Right kidney (tissue), 1 donor: Measurements from ENCODE around the gene NUCKS1.

ENCODE experiments used
- DNase-seq: peaks from one replicate; pipeline ENCODE4 v3.0.0-alpha.2; 2016

Gene NUCKS1

DNA sequence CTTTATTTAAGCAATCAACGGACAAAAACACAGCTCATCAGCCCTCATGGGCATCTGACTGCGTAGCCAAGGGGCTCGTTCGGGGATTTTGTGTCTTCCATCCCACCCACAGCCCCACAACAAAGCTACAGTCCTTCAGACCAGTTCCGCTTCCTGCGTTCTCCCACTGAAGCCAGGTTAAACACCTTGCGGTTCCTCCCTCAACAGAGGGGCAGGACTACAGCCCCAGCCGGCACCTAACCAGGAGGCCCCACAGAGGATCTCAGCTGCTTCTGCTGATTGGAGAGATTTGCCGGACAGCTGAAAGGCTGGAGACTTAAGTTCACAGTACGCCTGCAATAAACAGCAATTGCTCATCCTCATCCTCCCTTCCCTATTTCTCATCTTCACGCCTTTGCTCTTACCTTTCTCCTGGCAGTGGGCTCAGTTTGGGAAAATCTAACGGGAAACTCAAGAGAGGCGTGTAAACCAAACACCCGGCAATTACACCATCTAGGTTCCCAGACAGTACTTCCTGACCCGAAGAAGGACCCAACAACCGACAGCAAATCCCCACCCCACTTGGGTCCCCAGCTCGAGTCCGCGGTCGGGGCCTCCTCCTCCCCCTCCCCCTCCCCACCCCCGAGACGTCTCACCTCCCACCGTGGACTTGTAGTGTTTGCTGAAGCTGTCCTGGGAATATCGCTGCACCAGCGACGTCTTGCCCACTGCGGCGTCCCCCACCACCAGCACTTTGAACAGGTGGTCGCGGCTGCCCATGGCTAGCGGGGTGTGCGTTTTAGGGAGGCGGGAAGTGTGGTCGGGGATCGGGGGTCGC, 24.4 kb upstream of the NUCKS1 start:
- peak; percentile 33 for DNase-seq

DNA sequence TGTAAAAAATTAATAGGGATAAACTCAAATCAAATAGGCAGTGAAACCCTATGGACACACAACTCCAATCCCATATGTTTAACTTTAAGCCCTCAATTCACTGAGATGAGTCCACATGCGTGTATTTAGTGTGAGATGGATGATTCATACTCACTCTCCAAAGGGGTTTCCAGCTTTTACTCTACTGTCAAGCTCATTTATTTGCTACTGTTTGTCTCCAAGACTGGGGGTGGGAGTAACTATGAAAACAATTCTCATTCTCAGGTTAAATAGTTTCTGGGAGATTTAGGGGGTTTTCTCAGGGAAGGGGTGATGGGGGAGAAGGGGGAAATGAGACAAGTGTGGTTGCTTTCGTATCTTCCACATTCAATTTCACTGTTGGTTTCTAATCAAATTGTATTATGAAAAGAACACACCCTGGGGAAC, 22.6 kb upstream of the NUCKS1 start:
- DNase-seq, result no peak

DNA sequence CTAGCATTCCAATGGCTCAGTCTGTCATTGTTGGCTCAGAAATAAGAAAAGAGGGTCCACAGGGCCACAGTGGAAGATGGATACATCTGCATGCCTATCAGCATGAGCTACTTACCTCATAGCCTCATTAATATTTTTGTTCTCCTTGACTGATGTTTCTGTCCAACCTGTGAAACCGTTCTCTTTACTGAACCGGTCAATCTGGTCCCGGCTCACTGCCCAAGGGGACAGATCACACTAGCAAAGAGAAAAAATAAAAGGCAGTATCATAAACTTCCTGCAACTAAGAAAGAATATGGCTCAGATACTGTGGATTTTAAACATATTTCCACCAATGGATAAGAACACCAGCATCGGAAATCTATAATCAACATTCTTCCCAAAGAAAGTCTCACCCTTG, 20.6 kb upstream of the NUCKS1 start:
- DNase-seq, result no peak

DNA sequence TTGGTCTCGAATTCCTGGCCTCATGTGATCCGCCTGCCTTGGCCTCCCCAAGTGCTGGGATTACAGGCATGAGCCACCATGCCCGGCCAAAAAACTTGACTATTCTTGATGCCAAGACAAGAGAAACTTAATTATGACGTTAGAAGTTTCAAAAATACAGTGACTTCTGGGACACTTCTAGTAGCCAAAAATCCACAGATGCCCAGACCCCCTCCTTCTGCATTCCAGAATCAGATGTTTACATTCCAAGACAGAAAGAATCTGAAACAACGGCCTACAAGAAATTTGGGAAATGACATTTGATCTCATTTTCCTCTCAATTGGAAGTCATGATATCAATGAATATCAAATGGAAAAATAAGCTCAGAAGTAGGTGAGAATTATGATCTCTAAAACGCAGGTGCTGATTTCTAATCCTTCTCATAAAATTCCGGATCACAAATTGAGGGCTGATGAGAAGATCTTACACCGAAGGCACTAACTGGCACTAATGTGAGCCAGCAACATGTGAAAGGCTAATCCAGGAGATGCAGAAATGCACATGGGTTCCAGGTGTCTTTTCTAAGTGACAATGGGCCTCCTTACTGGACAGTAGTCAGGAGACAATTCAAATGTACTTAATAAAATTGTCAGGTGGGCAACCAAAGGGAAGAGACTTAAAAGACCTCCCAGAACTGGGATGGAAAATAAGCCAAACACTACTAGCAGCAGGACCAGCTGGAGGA, 19.8 kb upstream of the NUCKS1 start:
- no peak for DNase-seq

DNA sequence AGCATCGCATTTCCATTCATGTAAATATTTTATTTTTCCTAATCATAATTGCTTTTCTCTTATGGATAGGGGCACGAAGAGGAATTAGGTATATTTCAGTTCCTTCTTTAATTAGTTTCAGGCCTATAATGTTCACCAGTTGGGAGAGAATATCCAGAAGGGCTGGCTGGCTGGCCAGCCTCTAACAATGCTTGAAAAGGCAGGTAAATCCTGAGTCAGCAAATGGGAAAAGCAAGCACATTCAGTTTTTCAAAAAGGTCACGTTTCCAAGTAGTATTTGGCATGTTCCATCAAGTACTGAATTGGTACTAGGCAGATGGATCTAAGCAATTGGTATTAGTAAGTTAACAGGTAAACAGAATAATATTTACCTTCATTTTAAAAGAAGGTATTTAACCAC, 17.3 kb upstream of the NUCKS1 start:
- DNase-seq, result no peak

DNA sequence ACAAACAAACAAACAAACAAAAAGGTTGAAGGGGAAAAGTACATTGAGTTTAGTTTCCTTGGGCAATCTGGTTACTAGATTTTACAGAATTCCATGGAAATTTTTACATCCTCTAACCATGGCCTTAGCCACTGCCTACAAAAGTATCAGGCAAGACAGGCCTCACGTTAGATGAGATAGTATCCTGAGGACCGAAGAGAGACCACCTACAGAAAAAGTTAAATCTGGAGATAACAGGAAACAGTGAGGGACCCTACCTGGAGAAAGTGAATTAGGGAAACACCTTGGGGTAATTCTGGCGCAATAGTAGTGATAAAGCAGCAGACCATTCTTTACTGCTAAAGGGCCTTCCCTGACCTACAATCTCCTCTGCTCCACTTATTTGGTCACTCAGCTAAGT, 16.6 kb upstream of the NUCKS1 start:
- no peak for DNase-seq

DNA sequence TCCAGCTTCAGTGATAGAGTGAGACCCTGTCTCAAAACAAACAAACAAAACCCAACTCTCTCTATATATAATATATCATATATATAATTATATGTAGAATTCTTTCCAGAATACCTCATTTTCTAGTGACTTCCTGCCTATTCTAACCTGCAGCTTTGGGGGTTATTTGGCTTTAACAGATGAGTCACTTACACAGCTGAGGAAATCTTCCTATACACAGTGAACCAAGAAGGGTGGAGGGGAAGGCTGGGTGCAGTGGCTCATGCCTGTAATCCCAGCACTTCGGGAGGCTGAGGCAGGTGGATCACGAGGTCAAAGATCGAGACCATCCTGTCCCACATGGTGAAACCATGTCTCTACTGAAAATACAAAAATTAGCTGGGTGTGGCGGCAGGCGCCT, 16.1 kb upstream of the NUCKS1 start:
- DNase-seq, result no peak

DNA sequence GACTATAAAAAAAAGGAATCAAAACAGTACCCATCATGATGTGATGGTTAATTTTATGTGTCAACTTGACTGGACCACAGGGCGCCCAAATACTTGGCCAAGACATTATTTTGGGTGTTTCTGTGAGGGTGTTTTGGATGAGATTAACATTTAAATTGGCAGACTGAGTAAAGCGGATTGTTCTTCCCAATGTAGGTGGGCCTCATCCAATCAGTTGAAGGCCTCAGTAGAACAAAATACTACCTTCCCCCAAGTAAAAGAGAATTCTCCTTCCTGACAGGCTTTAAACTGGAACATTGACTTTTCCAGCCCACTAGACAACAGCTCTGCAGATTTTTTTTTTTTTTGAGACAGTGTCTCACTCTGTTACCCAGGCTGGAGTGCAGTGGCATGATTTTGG, 14.6 kb upstream of the NUCKS1 start:
- DNase-seq, result no peak

DNA sequence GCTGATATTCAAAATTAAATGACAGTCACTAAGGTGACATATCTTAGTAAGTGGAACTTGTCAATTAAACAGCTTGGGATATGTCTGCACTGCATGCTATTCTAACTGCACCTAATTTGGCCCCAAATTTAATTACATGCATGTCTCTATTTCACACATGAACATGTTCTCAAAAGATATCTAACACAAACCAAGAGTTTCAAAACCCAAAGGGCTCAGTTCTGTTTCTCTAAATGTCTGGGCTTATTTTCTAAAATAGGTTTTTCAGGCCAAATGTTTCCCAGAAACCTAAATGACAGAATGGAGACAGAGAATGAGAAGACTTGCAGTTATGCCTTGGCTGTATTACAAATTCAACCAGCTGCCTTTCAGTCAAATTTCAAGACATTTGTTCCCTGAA, 14.0 kb upstream of the NUCKS1 start:
- DNase-seq, result no peak

DNA sequence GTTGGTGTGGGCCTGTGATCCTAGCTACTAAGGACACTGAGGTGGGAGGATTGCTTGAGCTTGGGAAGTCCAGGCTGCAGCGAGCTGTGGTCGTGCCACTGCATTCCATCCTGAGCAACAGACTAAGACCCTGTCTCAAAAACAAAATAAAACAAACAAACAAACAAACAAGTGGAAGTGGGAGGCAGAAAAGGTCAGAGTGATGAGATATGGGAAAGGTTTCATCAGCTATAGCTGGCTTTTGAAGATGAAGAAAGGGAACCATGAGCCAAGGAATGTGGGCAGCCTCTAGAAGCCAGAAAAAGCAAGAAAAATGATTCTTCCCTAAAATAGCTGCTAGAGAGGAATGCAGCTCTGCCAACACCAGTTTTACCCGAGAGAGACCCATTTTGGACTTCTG, 10.6 kb upstream of the NUCKS1 start:
- no peak for DNase-seq

DNA sequence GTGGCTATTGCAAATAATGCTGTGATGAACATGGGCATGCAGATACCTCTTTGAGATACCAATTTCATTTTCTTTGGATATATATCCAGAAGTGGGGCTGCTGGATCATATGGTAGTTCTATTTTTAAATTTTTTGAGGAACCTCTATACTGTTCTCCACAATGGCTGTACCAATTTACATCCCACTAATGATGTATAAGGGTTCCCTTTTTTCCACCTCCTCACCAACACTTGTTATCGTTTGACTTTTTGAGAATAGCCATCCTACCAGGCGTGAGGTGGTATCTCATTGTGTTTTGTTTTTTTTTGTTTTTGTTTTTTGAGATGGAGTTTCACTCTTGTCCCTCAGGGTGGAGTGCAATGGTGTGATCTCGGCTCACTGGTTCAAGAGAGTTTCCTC, 6.6 kb upstream of the NUCKS1 start:
- no peak for DNase-seq

DNA sequence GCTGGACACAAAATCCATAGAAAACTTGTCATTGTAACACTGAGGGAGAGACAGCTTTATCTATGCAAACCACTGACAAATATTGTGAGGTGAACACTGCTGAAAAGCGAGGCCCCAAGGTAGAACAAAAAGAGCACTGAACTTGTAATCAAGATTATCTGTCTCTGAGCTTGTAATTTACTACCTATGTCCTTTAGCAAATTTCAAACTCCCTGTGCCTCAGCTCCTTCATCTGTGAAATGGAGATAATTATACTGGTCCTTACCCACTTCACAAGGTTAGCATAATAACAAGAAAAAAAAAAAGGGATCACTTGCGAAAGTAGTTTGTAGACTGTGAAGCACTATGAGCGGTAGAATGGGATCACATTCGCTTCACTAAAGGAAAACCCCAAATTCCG, 4.9 kb upstream of the NUCKS1 start:
- no peak for DNase-seq

DNA sequence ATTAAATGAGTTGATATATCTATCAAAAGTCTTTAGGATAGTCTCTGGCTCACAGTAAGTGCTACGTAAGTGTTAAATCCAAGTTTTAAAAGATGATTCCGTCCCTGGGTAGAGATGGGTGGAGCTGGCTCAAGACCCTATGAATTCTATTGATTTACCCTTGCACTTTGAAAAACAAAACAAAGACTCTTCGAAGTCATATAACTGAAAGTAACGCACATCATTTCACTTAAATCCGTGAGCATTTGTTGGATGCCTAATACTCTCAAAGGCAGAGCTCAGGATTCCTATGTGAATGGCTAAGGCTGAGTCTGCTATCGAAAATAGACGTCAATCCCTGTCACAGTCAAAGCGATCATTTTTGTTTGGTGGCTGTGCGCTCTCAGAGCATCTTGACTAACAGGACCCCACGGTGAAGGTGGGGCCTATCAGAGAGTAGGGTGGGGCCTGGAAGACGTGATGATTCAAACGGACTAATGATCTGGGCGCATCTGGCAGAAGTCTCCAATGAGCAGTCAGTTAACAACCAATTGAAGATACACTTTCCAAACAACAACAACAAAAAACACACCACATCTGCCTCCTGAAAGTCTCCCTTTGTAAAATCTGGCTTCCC, 1.2 kb upstream of the NUCKS1 start:
- DNase-seq, result no peak

DNA sequence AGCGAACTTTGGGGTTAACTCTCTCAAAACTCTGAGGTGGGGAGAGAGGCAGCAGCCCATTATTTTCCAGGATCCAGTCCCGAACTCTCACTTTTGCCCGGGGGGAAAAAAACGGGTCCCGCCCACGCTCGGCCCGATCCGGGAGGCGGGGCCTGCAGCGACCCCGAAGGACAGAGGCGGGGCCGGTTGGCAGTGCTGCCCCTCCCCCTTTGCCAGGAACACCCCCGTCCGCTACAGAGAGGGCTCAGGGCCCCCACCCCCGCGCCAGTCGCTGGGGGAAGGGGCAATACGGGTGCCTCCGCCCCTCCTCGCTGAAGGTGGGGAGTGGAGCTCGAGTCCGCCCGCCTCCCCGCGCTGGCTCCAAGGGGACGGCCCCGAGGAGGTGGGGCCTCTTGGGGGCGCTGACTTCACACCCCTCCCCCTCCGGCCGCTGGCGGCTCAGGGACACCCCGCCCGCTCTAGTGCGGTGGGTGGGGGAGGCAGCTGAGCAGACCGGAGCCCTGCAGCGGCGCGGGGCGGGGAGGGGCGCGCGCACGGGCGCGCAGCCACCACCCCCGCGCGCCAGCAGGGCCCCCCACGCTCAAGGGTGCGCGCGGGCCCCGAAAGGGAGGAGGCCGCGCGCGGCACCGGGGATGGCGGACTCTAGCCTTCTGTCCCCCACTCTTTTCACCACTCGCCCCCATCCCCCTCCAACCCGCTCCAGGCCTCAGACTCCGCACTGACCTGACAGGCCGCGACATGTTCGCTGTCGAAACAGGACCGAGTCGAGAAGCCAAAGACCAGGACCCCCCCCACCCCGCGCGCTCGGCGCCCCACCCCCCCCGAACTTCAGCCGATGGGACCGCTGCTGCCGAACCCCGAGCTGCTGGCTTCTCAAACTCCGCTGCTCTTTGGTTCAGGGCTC, 496 bp downstream of the NUCKS1 start:
- DNase-seq, result peak; percentile 98

DNA sequence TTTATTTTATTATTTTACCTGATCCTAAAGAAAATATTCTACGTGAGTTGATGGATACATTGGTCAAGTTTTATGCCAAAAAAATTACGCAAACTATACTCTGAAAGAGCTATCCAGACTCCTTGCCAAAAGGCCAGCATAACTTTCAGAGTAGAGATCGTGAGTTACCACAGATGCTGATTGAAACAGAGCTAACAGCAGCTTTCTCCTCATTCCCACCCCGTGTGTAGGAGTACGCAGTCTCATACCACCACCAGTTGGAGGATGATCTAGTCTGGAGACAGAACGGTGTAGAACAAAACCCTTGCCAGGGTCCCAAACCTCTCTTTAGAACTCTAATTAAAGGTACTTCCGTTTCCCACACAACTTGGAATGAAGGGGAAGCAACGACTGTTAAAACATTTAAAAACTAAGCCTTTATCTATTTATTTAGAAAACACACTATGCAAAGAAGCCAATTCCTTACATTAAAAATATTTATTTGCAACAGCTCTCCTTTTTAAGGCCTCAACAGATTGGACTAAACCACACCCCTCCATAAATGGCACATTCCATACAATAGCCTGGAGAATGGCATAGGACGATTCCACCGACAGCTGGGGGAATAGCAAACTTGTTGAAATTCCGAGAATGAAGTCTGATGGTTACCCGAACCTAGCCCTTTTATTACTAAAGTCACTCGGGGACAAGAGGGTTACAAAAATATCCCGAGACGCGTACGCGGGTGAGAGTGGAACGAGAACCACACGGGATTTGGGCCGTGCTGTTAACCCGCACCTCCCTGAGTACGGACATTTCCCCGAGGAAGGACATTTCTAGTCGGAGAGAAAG, 1.4 kb downstream of the NUCKS1 start:
- DNase-seq, result no peak

DNA sequence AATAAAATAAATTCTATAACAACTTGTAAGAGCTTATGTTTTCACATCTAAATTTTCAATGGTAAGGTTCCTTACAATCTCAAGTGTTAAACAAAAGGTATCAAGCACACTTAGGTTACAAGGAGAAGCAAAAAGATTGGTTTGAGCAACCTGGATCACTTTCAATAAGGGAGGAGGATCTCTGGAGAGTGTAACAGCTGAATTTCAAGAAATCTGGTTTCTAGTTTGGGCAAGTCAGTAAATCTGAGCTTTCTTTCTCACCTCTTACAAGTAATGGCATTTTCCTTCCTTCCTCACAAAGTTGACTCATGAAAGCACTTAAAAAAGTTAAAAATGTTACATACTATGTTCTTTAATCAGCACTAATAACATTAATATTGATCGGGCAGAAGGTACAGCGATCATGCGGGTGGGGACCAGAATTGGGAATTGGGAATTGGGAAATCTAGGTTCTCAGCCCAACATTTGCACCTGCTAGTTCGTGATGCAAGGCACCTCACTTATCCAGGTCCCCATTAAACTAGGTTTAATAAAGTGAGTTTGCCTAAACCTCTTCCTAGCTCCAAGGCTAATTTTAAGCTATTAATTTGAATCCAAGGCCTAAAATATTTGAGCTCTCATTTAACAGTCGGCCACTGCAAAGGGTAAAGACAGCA, 3.1 kb downstream of the NUCKS1 start:
- no peak for DNase-seq

DNA sequence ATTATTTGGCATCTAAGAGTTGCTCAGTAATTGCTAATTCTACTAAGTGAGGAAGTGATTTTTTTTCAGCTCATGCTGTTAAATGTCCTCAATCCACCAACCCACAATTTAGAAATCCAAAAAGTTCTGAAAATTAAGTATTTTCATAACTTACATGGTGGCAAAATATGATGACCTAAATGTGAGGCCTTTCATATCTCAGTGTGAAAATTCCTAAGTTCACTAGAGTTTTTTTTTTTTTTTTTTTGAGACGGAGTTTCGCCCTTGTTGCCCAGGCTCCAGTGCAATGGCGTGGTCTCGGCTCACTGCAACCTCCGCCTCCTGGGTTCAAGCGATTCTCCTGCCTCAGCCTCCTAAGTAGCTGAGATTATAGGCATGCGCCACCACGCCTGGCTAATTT, 5.6 kb downstream of the NUCKS1 start:
- no peak for DNase-seq

DNA sequence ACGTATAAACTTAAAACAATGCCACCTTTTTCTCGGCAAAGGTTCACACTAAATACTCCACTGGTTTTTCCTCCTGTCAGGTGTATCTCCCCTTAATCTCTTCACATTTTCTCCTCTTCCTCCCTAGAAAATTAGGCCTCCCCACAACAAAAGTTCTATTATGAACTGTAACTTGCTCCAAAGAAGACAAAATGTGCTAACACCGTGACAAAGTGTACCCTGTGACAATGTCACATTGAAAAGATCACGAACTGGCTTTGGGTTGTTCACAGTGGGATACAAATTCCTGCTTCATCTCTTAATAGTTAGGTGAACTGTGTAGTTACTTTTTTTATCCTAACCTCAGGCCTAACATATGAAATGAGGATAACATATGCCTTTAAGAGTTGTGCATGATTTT, 6.0 kb downstream of the NUCKS1 start:
- no peak for DNase-seq

DNA sequence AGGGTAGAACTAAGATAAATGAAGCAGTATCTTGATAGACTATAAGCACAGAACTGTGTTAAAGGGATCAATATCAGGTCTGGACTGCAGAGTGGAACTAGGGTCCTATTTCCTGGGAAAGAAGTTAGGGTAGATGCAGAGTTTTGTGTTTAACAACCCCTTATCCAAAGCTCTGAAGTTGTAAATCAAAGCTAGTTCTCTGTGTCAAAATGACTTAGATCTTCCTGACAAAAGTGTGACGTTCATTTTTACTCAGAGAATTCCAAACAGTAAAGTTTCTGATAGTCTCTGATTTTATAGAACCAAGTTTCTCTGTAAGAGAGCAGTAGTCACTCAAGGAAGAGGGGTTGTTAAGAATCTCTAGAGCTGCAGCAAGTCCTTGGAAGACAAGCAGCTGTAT, 8.3 kb downstream of the NUCKS1 start:
- DNase-seq, result no peak

DNA sequence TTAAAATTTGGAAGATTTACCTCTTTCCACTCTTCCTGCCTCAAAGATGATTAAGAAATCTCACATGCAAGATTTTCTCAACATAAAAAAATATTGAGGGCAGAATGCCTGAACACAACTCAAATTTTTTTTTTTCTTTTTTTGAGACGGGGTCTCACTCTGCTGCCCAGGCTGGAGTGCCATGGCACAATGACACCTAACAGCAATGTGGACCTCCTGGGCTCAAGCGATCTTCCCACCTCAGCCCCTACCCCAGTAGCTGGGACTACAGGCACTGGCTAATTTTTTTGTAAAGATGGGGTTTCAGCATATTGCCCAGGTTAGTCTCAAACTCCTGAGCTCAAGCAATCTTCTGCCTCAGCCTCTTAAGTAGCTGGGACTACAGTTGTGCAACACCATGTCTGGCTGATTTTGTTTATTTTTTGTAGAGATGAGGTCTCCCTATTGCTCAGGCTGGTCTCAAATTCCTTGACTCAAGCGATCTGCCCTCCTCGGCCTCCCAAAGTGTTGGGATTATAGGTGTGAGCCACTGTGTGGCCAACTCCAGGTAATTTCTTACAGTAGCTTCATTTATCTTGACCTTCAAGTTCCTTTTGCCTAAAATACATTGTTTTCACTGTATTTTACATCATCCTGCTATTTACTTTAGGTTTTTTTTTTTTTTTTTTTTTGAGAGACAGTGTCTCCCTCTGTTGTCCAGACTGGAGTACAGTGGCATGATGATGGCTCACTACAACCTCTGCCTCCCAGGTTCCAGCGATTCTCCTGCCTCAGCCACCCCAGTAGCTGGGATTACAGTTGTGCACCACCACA, 10.4 kb downstream of the NUCKS1 start:
- DNase-seq, result no peak
